Measurements from ENCODE around the gene FRS2.

The FRS2 gene

DNA sequence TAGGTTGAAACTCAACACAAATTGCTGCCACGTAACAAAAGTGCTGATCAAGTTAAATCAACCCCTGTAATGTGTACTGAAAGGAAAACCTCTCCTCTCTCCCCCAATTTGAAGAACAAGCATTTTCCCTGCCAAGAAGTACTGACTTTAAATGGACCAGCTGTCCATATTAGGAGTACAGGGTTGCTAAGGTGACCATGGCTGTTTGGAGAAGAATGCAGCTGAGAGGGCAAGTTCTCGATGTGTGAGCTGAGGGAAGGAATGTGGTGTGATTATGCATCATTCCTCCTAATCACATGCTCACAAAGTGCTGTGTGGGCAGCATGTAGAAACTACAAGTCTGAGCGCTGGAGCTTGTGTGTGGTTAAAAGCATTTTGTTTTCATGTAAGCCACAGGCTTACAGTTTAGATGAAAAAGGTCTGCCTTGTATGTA is 64.2 kb downstream of the FRS2 start:
- peak; percentile 73 for DNase-seq

DNA sequence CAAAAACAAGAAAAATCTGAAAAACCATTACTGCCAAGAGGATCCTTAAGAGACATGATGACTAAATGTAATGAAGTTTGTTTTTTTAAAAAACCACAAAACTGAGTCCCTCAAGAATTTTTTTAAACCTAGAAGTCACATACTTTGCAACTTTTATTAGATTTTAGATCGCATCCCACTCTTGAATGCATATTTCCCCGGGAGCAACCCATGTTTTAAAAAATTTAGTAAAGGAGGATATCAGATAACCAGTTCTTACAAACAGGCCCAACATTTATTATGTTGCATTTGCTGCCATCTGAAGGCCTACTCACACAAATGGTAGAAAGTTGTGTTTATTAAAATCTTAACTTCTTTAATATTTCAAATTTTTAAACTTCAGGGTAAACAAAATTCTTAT is 70.8 kb downstream of the FRS2 start:
- DNase-seq: no peak

DNA sequence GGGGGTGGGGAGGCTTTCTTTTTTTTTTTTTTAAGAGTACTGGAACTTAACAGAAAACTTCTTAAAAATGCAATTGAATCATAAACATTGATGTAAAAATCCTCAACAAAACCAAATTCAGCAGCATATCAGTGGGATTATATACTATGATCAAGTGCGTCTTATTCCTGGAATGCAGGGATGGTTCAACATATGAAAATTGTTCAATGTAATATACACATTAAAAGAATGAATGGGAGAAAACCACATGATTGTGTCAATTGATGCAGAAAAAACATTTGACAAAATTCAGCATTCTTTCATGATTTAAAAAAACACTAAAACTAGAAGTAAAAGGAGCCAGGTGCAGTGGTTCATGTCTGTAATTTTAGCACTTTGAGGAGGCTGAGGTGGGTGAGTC is 73.9 kb downstream of the FRS2 start:
- DNase-seq: no peak

DNA sequence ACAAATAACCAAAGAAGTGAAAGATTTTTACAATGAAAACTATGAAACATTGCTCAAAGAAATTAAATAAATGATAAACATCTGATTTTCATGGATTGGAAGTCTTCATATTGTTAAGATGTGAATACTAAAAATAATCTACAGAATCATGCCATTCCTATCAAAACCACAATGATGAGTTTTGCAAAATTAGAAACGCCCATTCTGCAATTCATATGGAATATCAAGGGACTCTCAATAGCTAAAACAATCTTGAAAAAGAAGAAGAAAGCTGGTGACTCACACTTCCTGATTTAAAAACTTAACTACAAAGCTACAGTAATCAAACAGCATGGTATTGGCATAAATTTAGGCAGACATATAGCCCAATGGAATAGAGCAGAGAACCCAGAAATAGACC is 74.9 kb downstream of the FRS2 start:
- no peak for DNase-seq

DNA sequence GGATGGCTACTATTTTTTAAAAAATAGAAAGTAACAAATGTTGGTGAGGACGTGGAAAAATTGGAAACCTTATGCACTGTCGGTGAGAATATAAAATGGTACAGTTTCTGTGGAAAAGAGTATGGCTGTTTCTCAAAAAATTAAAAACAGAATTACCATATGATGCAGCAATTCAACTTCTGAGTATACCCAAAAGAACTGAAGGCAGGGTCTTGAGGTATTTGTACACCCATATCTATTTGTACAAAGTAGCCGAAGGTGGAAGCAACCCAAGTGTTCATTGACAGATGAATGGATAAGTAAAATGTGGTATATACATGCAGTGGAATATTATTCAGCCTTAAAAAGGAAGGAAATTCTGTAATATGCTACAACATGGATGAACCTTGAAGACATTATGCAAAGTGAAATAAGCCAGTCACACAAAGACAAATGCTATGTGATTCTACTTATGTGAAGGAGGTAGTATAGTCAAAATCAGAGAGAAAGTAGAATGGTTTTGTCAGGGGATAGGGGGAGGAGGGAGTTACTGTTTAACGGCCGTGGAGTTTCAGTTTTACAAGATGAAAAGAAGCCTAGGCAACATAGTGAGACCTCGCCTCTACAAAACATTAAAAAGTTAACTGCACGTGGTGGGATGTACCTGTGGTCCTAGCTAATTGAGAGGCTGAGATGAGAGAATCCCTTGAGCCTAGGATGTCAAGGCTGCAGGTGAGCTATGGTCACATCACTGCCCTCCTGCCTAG is 76.7 kb downstream of the FRS2 start:
- DNase-seq: peak; percentile 67

DNA sequence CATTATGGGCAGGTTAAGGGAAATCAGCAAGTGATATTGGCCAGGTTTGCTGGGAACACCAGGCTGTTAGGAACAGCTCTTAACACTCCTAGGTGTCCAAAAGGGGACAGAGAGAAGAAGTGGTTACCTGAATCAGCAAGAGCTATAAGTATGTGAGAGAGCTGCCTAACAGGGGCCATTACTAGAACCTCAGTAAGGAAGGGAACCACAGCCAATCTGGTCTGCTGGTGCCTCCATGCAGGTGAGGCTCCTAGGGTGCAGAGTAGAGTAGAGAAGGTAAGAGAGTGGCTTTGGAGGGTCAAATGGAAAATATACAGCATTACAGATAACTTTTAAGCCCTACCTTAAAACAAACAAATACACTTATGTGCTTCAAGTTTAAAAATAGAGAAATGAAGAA is 78.5 kb downstream of the FRS2 start:
- no peak for DNase-seq

DNA sequence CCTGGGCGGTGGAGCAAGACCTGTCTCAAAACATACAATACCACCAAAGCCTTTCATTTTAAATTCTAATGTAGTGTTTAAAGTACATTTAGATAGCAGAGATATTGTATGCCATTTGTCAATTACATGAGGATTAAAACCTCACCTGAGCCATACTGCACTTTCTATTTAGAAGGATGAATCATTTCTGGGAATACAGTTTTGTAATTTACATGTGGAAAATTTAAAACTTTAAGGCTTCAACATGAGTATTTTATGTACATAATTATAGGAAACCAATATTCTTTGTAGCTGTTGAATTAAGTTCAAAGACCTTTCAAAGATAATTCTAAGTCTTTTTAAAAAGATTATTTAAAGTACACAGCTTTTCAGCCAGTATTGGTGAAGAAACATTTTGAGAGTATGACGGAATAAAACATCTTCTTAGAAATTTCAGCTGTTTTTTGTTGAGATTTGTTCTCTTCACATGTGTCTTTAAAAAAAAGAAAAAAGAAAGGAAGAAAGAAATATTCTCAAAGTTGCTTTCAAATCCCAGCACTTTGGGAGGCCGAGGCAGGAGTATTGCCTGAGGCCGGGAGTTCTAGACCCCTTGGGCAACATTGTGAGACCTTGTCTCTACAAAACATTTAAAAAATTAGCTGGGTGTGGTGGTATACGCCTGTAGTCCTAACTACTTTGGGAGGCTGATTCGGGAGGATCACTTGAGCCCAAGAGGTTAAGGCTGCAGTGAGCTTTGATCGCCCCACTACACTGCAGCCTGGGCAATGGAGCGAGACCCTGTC is 80.6 kb downstream of the FRS2 start:
- DNase-seq: no peak

DNA sequence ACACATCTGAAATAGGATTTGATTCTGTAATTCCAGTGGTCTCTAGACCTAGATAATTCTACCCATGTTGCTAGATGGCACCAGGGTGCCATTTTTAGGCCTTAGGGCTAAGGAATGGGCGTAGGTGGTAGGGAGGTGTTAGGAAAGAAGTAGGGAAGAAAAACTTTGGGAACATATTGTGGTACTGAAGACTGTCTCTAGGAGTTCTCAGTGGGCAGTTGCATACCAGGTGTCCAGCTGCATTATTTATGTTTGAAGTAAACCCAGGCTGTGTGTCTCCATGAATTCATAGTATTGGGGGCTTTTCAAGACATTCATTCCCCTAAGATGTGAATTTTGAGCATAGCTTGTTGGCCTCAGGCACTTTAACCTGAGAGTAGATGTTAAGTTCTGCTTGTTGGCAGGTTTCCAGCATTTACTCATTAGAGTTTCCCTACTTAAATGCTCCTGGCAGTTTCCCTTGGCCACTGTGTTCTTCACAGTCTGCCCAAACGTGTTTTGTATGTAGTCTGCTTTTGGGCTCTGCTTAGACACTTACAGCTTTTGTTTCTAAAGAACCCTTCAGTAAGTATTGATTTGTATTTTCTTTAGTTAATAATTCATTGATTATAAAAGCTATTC is 83.5 kb downstream of the FRS2 start:
- DNase-seq: no peak

DNA sequence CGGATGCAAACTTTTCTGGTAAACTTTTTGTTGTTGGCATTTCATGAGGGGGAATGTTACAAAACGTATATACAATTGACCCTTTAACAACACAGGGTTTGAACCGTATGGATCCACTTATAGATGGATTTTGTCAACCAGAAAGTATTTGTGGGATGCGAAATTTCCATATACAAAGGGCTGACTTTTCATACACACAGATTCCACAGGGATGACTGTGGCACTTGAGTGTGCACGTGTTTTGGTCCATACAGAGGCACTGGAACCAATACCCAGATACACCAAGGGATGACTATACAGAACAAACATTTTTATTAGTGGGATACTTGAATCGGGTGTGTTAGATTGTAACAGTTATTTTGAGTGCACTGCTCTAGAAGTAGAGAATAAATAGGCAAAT is 85.3 kb downstream of the FRS2 start:
- DNase-seq: no peak

DNA sequence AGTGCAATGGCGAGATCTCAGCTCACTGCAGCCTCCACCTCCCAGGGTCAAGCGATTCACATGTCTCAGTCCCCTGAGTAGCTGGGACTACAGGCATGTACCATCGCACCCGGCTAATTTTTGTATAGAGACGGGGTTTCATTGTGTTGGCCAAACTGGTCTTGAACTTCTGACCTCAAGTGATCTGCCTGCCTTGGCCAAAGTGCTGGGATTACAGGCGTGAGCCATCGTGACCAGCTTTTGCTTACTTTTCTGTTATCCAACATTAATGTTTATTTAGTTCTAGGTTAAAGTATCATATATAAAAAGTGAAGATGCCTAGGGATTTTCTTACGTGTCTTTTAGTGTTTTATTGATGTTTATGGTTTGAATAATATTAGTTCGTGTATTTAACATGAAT is 86.2 kb downstream of the FRS2 start:
- DNase-seq: no peak

DNA sequence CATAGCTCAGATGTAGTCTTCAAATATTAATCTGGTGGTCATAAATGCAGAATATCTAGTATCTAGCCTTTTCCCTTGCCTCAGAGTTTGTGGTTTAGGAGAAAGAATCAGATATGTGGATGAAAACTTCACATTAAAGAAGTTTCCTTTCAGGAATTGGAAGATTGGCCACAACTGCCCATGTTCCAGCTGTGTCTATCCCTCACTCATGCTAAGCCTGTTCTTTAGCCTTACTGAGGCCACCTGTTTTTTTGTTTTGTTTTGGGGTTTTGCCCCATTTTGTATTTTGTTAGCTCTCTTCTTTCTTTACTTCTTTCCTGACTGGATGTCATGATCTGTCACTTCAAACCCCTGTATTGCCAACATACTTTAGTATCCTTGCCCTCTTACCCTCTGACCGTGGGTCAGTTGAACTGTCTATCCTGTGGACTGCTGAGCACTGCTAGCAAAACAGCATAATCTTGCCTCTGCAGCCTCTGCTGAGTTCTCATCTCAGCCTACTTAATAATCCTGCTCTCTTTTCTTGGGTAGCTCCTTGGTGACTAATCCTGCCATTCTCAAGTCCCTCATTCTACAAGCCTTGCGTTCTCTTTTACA is 93.1 kb downstream of the FRS2 start:
- no peak for DNase-seq

DNA sequence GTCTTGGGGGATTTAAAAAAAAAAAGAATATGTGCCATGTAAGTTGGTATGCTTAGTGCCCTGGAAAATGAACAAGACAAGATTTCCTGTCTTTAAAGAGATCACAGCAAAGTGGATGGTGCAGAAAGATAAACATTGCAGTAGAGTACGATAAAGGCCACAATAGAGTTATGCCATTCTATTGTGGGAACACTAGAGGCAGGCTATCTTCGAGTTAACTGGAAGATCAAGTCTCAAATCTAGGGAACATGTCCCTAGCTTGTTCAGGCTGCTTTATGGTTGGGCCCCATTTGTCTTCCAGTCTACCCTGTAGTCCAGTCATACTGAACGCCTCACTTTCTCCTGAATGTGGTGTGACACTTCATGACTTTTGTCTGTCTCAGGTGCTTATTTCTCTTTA is 96.4 kb downstream of the FRS2 start:
- no peak for DNase-seq

DNA sequence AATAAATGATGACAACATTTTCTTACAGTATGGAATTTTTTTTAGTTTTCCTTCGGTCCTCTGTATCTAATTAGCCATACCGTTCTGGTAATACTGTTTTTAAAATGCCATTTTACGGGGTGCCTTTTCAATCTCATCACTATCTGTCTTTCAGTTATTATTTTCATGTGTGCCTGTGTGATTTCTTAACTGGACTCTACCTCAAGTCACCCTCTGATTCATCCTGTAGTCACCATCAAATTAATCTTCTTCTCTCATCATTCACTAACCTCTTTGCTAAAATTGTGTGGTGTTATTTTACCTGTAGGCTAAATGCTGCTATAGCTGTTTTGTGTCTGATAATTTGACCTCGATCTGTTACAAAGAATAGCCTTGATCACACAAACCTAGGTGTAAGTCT is 99.0 kb downstream of the FRS2 start:
- no peak for DNase-seq

DNA sequence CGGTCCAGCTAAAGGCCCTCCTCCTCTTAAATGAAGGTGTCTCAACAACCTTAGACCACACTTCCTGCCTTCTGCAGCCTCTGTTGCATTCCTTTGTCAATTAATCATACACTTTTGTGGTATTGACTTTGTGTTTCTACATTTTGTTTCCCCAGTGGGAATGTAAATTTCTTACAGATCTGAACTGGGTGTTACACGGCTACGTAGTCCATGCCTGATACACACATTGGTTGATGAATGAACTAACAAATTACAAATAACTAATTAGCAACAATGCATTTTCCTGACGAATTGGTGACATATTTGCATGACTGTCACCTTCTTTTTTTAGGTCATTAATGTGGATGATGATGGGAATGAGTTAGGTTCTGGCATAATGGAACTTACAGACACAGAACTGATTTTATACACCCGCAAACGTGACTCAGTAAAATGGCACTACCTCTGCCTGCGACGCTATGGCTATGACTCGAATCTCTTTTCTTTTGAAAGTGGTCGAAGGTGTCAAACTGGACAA is 99.9 kb downstream of the FRS2 start:
- no peak for DNase-seq

DNA sequence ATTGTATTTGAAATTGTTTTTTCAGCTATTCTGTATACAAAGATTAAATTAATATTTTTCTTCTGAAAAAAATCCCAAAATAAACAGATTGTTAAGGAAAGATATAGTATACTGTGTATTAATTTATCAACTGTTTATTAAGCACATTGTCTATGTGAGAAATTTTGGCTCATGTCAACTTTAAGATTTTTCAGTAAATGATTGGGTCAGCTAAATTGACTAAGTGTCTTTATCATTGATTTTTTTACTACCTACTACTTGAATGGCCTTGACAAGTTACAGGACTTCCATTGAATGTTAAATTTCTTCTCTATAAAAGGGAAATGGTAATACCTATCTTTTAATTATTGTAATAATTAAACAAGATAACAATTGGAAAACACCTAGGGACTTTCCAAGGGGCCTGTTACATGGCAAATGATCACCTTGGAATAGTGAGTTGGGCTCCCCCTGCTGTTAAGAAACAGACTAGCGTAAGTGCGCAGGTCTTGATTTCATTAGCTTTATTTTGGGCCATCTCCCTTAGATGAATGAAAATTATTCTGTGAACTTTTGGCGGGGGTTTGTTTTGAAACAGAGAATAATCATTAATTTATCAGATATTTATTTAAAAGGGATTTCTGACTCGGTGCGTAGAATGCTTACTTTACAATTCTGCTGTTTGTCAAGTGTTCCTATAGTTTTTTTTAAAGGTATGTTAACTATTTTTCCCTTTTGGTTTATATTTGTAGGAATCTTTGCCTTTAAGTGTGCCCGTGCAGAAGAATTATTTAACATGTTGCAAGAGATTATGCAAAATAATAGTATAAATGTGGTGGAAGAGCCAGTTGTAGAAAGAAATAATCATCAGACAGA is 100.6 kb downstream of the FRS2 start:
- peak; percentile 70 for DNase-seq

DNA sequence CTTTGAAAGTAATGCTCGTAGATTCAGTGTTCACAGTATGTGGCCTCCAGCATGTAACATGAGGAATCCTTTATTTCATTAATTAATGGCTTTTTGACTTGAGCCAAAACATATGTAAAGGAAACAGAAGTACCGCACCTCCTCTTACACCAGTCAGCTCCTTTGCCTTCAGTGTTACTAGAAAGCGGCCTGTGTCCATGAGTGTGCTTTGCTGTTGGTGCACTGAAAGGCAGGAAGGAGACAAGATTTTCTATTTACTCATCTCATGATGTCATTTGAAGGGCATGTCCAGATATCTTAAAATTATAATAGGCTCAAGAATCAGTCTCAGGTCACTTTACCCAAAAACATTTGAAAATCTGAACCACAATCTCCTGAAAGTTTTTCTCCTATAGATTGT is 105.2 kb downstream of the FRS2 start:
- DNase-seq: no peak

DNA sequence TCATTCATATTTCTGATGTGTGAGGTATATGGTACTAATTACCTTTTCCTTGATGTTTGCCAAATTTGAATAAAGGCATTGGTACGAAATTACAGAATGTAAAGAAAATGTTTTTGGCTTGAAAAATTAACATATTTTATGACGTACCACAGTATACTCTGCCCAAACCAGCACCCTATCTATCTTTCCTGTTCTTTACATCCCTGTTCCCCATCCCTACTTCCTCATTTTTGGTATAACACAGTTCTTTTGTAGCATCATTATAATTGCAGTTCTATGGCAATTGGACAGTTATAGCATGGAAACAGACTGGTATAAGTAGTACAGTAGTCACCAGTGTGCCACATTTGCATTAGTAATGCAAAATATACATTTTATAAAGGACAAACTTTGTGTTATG is 108.1 kb downstream of the FRS2 start:
- no peak for DNase-seq

DNA sequence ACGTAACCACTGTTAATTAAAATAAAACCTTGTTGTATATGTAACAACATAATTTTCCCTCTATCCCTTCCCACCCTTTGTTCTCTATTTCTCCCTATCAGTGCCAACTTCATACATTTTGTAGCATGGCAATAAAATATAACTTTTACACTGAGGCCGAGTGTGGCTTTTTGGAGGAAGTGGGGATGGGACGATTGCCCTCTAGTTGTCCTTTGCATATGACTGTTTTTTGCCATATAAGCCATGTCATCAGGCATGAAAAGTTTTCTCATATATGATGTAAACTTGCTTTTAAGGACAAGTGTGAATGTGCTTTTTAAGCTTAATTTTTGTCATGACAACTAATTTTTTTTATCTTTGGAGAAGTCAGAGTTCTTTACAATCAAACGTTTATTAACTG is 108.8 kb downstream of the FRS2 start:
- no peak for DNase-seq

DNA sequence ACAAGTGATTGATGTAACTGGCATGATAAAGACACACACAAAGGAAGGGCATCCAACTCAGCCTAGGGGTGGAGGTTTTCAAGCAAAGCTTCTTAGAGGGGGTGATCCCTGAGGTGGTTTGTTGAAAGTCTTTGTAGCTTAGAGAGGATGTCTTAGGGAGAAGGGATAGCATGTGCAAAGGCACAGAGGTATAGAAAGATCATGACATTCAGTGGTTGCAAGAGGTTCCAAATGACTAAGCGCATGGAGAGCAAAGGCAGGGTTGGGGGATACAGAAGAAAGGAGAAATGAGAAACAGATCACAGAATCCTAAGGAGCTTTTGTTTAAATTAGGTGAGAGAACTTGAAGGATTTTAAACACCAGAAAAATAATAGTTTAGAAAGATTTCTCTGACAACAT is 109.9 kb downstream of the FRS2 start:
- DNase-seq: peak; percentile 21

DNA sequence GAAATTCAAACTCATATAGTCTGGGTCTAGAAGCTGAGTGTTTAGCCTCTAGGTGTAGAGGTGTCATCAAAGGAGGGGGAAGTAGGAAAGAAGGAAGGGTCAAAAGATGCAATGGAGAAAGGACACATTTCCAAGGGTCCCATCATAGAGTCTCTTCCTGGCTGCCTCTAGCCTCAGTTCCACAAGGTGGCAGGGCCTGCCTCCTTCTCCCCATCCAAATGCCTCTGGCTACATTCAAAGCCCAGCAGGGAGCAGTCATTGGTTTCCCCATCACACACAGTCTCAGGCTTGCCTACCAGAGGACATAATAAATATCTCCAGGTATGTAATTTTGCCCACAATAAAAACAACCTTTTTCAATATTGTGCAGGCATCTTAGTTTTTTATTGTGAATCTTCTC is 113.0 kb downstream of the FRS2 start:
- DNase-seq: no peak

DNA sequence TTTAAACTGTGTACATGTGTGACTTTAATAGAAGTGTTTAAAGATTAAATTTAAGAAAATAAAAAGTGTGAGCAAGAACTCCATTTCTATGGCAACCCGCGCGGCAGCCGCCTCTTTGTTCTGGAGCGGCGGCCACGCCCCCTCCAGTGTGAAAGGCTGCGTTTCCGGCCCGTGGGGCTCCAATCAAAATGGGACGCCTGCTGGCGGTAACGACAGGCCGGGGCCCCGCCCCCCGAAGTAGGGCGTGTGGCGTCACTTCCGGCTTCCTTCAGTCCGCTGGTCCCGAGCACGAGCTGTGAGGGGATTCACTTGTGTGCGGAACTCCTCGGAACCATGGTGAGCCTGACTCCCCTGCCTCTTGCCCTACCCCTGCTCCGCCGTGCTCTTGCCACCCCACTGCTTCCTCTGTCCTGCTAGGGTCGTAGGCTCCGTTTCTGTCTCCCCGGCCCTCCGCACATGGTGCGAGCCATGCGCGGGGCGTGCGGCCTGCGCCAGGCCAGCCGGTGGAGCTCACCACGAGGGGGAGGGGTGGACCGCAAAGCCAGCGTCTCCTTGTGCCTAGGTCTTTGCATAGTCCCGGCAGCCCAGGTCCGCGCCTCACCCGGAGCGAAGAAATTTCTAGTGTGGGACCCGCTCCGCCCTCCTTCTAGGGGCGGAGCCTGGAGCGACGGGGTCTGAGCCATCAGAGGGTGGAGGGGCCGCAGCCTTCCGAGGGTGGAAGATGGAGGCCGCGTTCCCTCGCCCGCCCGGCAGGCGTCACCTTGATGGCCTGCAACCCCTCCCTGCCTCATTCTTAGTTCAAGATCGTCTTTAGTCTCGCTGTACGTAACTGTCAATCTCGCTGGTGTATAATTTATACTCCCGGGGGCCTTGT is 115.2 kb downstream of the FRS2 start, which contains the start of gene CCT2:
TSS of gene CCT2 (plus strand) at position 271 of the 874 bp plus-strand sequence. CDS start at position 334, 63 bp downstream.
- peak; percentile 97 for DNase-seq
